GM18951 (cell line): ENCODE measurements around the gene TLE5.

Source experiments
- POLR2A ChIP-seq: IDR thresholded peaks from 4 replicates; pipeline ENCODE4 v1.6.1; 2011; ENCODE audit warnings: mild to moderate bottlenecking; ENCODE audit not compliant: insufficient read length, insufficient read depth; ENCODE audit errors: extremely low read depth
- in situ Hi-C: fragments of 300-500 bp; cut with MboI; formaldehyde crosslinking; loops from one replicate; pipeline ENCODE4 v1.12.0; 2022; ENCODE audit warnings: low sequenced_read_pairs, mixed read lengths, inconsistent platforms; ENCODE audit not compliant: unreplicated experiment

The TLE5 gene

DNA sequence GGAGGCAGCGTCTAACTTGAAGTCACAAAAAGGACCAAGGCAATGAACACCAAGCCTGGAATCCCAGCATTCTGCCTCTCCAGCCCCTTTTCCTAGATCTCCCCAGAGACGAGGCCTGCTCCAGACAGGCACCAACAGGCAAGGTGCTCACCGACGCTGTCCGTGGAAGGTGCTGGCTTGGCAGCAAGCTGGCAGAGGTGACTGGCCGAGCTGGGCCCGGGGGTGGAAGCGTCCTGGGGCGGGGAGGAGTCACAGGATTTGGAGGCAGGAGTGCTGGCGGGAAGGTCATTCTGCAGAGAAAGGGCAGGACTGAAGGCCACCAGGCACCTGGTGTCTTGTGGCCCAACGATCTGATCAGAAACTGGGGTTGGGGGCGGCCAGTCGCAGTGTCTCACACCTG lies 51.4 kb downstream of the TLE5 start:
- in situ Hi-C loops = no loop called here
- no peak for TF ChIP-seq POLR2A

DNA sequence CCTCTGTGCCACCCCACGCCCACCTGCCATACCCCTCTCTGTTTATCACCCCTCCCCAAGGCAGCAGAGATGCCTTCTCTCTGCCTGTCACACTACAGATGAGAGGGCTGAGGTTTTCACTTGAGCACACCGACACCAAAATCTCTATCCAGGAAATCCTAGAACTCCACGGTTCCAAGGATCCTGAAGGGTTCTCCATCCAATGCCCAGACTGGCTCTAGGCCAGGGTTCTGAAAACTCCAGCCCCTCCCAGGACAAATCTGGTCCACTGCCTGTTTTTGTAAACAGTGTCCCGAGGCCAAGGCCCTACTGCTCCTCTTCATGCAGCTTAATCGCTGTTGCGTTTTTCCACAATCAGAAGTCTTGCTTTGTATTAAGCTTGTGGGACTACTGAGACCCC lies 53.3 kb downstream of the TLE5 start:
- in situ Hi-C loops = no loop called here
- TF ChIP-seq POLR2A = no peak

- TF ChIP-seq POLR2A = no peak
- in situ Hi-C loops = no loop called here
Measured at GRCh38 chr19:3007975-3008374, 54.3 kb downstream of the TLE5 start.

DNA sequence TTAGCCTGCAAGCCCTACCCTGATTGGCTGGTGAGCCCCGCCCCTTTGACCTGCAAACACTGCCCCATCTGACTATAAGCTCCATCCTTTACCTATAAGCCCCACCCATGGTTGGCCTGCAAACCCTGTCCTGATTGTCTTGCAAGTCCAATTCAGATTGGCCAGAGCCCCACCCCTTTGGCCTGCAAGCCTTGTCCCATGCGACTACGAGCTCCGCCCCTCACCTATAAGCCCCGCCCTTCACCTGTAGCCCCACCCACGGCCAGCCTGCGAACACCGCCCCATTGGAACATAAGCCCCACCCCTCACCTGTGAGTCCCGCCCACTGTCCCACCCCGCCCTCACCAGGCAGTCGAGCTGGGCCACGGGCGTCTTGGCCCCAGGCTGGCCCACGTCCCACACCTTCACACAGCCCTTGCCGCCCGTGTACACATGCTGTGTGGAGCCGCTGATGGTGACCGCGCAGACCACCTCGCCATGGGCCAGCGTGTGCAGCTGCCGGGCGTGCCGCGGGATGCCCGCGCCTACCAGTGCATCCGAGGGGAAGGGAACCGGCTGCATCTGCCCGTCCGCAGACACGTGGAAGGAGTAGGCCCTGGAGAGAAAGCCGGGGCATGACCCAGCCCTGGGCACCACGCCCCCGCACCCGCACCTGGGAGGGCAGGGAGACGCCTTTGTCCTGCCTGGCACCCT lies 56.1 kb downstream of the TLE5 start:
- in situ Hi-C loops = no loop called here
- TF ChIP-seq POLR2A = no peak

- no peak for TF ChIP-seq POLR2A
- in situ Hi-C loops = no loop called here
Measured at GRCh38 chr19:3005345-3005744, 57.0 kb downstream of the TLE5 start.

DNA sequence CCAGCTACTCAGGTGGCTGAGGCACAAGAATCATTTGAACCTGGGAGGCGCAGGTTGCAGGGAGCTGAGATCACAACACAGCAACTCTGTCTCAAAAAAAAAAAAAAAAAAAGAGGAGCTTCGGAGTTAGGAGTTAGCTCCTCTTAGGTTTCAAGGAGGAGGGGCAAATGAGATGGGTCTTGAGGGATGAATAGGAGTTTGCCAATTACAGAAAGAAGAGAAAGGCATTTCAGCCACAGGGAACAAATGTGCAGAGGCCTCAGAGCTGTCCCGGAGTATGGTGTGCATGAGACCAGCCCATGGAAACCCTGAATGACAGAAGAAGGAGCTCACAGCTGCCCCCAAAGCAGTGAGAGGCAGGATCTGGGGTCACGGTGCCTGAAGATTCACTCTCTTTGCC lies 57.8 kb downstream of the TLE5 start:
- in situ Hi-C loops = no loop called here
- TF ChIP-seq POLR2A = no peak

GRCh38 chr19:3003046-3003445 lies 59.2 kb downstream of the TLE5 start:
- TF ChIP-seq POLR2A = no peak
- in situ Hi-C loops = no loop called here
